Smooth muscle cell (in vitro differentiated cells): ENCODE results near the gene SUN2. TPM values are rescaled to one million over a fixed set of nuclear protein-coding genes. Genes with fewer than 3 reads are reported as not detected.

Experiments used
- DNase-seq: peaks from one replicate; lab custom pipeline; 2025; ENCODE audit not compliant: unreplicated experiment; lab: John Stamatoyannopoulos, UW
- H2AFZ ChIP-seq: fragments of 200-600 bp; sonication (generic); 2 replicates; pipeline ENCODE4 v1.6.0; 2016; ENCODE audit warnings: antibody characterized with exemption, low read depth, mild to moderate bottlenecking
- H3F3A ChIP-seq: fragments of 200-600 bp; sonication (generic); 2 replicates; pipeline ENCODE4 v1.6.0; 2017; ENCODE audit warnings: antibody characterized with exemption, low read depth
- H3K27ac ChIP-seq: fragments of 200-600 bp; sonication (generic); 2 replicates; pipeline ENCODE4 v1.5.1; 2016; ENCODE audit warnings: low read depth, mild to moderate bottlenecking
- H3K27me3 ChIP-seq: fragments of 200-600 bp; sonication (generic); 2 replicates; pipeline ENCODE4 v1.6.1; 2016; ENCODE audit warnings: low read depth, mild to moderate bottlenecking
- H3K36me3 ChIP-seq: fragments of 200-600 bp; sonication (generic); 2 replicates; pipeline ENCODE4 v1.5.1; 2016; ENCODE audit warnings: low read depth
- H3K4me1 ChIP-seq: fragments of 200-600 bp; sonication (generic); 2 replicates; pipeline ENCODE4 v1.5.1; 2016; ENCODE audit warnings: low read depth
- H3K4me2 ChIP-seq: fragments of 200-600 bp; sonication (generic); 2 replicates; pipeline ENCODE4 v1.6.0; 2016; ENCODE audit warnings: mild to moderate bottlenecking
- H3K4me3 ChIP-seq: fragments of 200-600 bp; sonication (generic); 2 replicates; pipeline ENCODE4 v1.5.1; 2016; ENCODE audit warnings: mild to moderate bottlenecking
- H3K79me2 ChIP-seq: fragments of 200-600 bp; sonication (generic); 2 replicates; pipeline ENCODE4 v1.6.0; 2016; ENCODE audit warnings: low read depth, mild to moderate bottlenecking
- H3K9ac ChIP-seq: fragments of 200-600 bp; sonication (generic); 2 replicates; pipeline ENCODE4 v1.6.0; 2016; ENCODE audit warnings: low read depth
- H3K9me3 ChIP-seq: fragments of 200-600 bp; sonication (generic); replicated peaks from 2 replicates; pipeline ENCODE4 v1.5.1; 2016; ENCODE audit warnings: low read depth
- H4K20me1 ChIP-seq: fragments of 200-600 bp; sonication (generic); 2 replicates; pipeline ENCODE4 v1.6.0; 2016; ENCODE audit warnings: low read depth
- WGBS: methylation state at CpG from one replicate; pipeline ENCODE4 v1.1.7; 2016; ENCODE audit warnings: low lambda C conversion rate; 5-methylcytosine and 5-hydroxymethylcytosine counted together
- polyA plus RNA-seq: library from polyadenylated mRNA; unstranded; fragments of >200 nt; fragmentation: Nextera tagmentation; extraction: Ambion mirVana; gene quantifications from 2 replicates; pipeline ENCODE4 v1.2.1, GENCODE V29; 2016
- total RNA-seq: library from RNA; depleted of rRNA; stranded (reverse); fragments of >200 nt; gene quantifications from 2 replicates; pipeline ENCODE4 v1.2.3, GENCODE V29; 2014
- TF ChIP-seq, protein P1 (sequence below): fragments of 200-600 bp; sonication (generic); IDR thresholded peaks from 2 replicates; pipeline ENCODE4 v1.5.1; 2017; ENCODE audit warnings: borderline replicate concordance, mild to moderate bottlenecking, antibody characterized with exemption; ENCODE audit not compliant: insufficient read depth, poor library complexity, severe bottlenecking

SUN2 gene
- total and polyA plus RNA-seq, 2 experiments from 2014 or later, result 59.1 to 71.7 TPM

DNA sequence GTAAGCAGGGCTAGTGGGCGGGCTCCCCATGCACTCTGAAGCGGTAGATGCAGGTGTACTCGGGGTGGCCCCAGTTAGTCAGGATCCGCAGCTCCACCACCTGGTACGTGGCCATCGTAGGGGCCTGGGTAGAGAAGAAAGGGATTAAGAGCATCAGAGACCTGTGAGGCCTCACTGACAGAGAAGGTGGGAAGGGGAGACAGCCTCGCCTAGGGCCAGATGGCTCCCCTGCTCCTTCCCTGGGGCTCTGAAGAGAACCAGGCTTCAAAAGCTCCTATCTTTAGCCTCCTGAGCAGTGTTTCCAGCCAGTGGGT lies 19.6 kb downstream of the SUN2 start:
- H3K79me2 ChIP-seq, result no peaks in the 10 kb centered on the region
- no peak for DNase-seq
- H3K4me2 ChIP-seq, result no peak overlapping the region
- H2AFZ ChIP-seq, result no peak overlapping the region
- H3K4me3 ChIP-seq, result no peak overlapping the region
- WGBS, result 96% methylated on average over 7 of the region's 7 CpGs
- H4K20me1 ChIP-seq, result peaks cover 7% of the 10 kb centered on the region
- H3K27me3 ChIP-seq, result no peaks in the 10 kb centered on the region
- H3K36me3 ChIP-seq, result peaks cover under 1% of the 10 kb centered on the region
- no peaks in the 10 kb centered on the region for H3F3A ChIP-seq
- H3K27ac ChIP-seq, result no peak overlapping the region
- no peaks in the 10 kb centered on the region for H3K4me1 ChIP-seq
- TF ChIP-seq, protein P1, sequence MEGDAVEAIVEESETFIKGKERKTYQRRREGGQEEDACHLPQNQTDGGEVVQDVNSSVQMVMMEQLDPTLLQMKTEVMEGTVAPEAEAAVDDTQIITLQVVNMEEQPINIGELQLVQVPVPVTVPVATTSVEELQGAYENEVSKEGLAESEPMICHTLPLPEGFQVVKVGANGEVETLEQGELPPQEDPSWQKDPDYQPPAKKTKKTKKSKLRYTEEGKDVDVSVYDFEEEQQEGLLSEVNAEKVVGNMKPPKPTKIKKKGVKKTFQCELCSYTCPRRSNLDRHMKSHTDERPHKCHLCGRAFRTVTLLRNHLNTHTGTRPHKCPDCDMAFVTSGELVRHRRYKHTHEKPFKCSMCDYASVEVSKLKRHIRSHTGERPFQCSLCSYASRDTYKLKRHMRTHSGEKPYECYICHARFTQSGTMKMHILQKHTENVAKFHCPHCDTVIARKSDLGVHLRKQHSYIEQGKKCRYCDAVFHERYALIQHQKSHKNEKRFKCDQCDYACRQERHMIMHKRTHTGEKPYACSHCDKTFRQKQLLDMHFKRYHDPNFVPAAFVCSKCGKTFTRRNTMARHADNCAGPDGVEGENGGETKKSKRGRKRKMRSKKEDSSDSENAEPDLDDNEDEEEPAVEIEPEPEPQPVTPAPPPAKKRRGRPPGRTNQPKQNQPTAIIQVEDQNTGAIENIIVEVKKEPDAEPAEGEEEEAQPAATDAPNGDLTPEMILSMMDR, result no peak
- H3K9ac ChIP-seq, result no peak overlapping the region
- no peaks in the 10 kb centered on the region for H3K9me3 ChIP-seq

DNA sequence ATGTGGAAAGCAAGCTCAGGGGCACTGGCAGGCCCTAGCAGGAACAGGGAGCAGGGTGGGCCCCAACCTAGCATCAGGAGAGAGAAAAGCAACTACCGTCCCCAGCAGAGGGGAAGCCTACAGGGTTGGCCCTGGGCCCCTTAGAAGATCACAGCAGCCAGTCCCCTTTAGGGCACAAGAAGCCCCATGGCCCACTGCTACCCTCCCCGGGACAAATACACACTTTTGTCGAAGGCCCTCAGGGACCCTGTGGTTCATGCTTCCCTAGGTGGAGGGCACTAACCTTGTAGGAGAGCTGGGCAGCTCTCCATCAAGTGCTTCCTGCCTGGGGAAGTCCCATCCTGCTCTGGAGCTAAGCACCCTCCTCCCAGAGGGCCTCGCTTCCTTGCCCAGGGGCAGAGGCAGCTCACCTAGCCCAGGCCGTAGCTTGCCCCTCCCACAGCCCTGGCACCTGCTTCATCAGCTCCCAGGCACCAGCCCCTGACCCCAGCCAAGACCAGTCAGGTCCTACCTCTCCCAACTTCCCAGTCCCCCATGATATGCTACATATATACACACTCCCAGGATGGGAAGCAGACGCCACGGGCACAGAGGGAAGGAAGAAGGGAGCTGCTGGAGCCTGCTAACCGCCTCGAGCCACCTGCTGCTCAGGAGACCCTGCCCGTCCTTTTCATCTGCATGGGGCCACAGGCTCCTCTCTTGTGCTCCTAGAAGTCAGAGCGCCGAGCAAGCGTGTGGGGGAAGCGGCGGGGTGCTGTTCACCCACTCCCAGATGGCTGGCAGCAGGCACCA lies 20.1 kb downstream of the SUN2 start:
- 92% methylated on average over 15 of the region's 15 CpGs for WGBS
- H3K27me3 ChIP-seq, result no peaks in the 10 kb centered on the region
- H3K4me3 ChIP-seq, result no peak overlapping the region
- no peak overlapping the region for H2AFZ ChIP-seq
- no peaks in the 10 kb centered on the region for H3K4me1 ChIP-seq
- no peaks in the 10 kb centered on the region for H3F3A ChIP-seq
- H3K36me3 ChIP-seq, result no peaks in the 10 kb centered on the region
- no peaks in the 10 kb centered on the region for H3K79me2 ChIP-seq
- no peak overlapping the region for H3K9ac ChIP-seq
- no peak overlapping the region for H3K27ac ChIP-seq
- H3K9me3 ChIP-seq, result no peaks in the 10 kb centered on the region
- TF ChIP-seq, protein P1, result no peak
- DNase-seq, result no peak
- H4K20me1 ChIP-seq, result peaks cover 7% of the 10 kb centered on the region
- H3K4me2 ChIP-seq, result no peak overlapping the region

DNA sequence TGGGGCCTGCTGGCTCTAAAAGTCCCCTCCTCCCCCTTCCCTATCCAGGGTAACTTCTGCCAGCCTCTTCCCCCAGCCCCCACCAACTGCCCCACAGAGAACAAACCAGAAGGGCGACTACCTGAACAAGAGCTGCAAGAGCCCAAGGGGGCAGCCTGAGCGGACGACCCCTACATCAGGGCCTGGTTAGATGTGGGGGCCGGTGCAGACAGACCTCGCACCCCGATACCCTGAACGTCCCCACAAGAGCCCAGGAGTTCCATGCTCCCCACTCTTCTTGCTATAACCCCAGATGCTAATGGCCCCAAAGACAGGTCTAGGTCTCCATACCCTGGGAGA lies 20.7 kb downstream of the SUN2 start:
- Histone ChIP-seq H3K4me3 (no peak overlapping the region), H3K27ac (no peak overlapping the region), H3K4me1 (no peaks in the 10 kb centered on the region), H3K9ac (no peak overlapping the region), H2AFZ (no peak overlapping the region), H3K79me2 (no peaks in the 10 kb centered on the region), H3K36me3 (peaks cover 4% of the 10 kb centered on the region), H3F3A (no peaks in the 10 kb centered on the region), H4K20me1 (peaks cover 7% of the 10 kb centered on the region), H3K27me3 (no peaks in the 10 kb centered on the region), H3K4me2 (no peak overlapping the region), H3K9me3 (no peaks in the 10 kb centered on the region)
- WGBS, result 97% methylated on average over 7 of the region's 7 CpGs
- TF ChIP-seq, protein P1, result no peak
- DNase-seq, result no peak

DNA sequence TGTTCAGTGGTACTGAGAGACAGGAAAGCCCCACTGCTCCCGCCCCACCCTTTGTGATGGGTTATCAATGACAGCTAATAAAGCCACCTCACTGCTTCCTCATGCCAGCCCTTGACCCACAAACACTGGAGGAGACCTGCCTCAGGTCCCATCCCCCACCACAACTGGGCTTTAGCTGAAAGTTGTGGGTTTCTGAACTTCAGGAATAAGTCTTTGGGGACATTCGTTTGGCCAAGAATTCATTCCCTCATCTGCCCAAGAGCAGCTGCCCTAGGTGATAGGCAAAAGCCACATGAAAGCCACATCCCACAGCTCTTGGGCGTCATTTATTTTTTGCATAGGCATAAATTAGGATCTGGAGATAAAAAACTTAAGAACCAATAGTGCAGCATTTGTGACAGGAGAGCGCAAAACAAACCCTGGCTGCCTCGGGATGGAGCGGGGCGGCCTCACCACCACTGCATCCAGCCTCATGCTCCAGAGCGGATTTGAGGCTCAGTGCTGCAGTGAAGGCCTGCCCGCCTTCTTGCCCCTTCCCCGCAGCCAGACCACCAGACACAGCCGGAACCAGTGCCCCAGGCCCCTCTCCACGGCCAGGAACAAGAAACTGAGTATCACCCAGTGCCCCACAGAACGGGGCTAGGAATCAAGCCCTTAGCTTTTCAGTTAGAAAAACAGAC lies 21.2 kb downstream of the SUN2 start:
- Histone ChIP-seq H3K4me2 (no peak overlapping the region), H3K79me2 (no peaks in the 10 kb centered on the region), H3K36me3 (peaks cover 5% of the 10 kb centered on the region), H3K4me1 (no peaks in the 10 kb centered on the region), H3K27me3 (no peaks in the 10 kb centered on the region), H3K9me3 (no peaks in the 10 kb centered on the region), H3K4me3 (no peak overlapping the region), H3F3A (no peaks in the 10 kb centered on the region), H2AFZ (no peak overlapping the region), H4K20me1 (peaks cover 7% of the 10 kb centered on the region), H3K9ac (no peak overlapping the region), H3K27ac (no peak overlapping the region)
- TF ChIP-seq, protein P1, result no peak
- 95% methylated on average over 13 of the region's 13 CpGs for WGBS
- DNase-seq, result no peak
